ENCODE data around the gene ROCK2. TPM values are rescaled to one million over a fixed set of nuclear protein-coding genes. Genes with fewer than 3 reads are reported as not detected.

The ROCK2 gene
- total and polyA plus RNA-seq, 2 of the 13 experiments (the other 11 are each of a cell fraction or from before 2014, with no cell fraction given), result 38.1 to 119 TPM

- in situ Hi-C loops (cut with HindIII; ENCODE audit: extremely low pct_ligation_motif_present, low pct_unique_long_range_greater_than_20kb) (no loop called here), intact Hi-C loops (cut with micrococcal nuclease; ENCODE audit: unreplicated experiment) (loop anchor here (2.0 kb wide), 1 partner anchor 23 kb away; a partner anchor contains a TSS)
- ATAC-seq (peak; percentile 80), FAIRE-seq (no peak), DNase-seq (ENCODE audit: low spot score) (peak; percentile 78)
- H3K36me3 ChIP-seq (replicated peaks in 1 of 2; ENCODE audit: control insufficient read depth in 1 of 2, insufficient read depth in 2 of 2, low read length in 2 of 2), result no peaks in the 10 kb centered on the region
- WGBS (ENCODE audit: low lambda C conversion rate), result 6% methylated on average over 36 of the region's 71 CpGs
- peak within 1 kb of the TSS; percentile 38 for H3K27ac ChIP-seq (ENCODE audit: extremely low read length, insufficient read depth, low read length)
- H3K4me1 ChIP-seq (ENCODE audit: insufficient read depth, low read length), result peaks cover 56% of the 10 kb centered on the region
- peak within 1 kb of the TSS; percentile 90 for H3K4me2 ChIP-seq (ENCODE audit: low read depth, low read length)
- H3K27me3 ChIP-seq (ENCODE audit: control insufficient read depth in 1 of 2, insufficient read depth in 2 of 2, low read length in 2 of 2), result peaks cover 6 to 58% of the 10 kb centered on the region in 2 experiments; a peak in 4 of 5 replicates
- peak within 1 kb of the TSS; percentile 78 for H2AFZ ChIP-seq (ENCODE audit: low read length)
- POLR2A ChIA-PET, result interaction anchor here (1.0 to 2.1 kb wide), 10 partner anchors 11 to 343 kb away, joined by 3 to 18 read pairs (median 4); partner anchors contain the start of genes PDIA6 and ROCK2
- H3K9me3 ChIP-seq (ENCODE audit: low read length), result no peaks in the 10 kb centered on the region
- peak within 1 kb of the TSS; percentile 64 for H3K9ac ChIP-seq (ENCODE audit: insufficient read depth, low read depth, low read length)
- no peaks in the 10 kb centered on the region for H3K79me2 ChIP-seq (ENCODE audit: insufficient read depth, low read length)
- TSS peak; percentile 71 for BruUV-seq (replicated peaks)
- no peaks in the 10 kb centered on the region for H4K20me1 ChIP-seq (ENCODE audit: insufficient read depth, low read length)
- CTCF ChIA-PET (ENCODE audit: low intra/inter-chr PET ratio, low total read pairs), result interaction anchor here (0.7 kb wide), 1 partner anchor 24 kb away, joined by 3 read pairs; no protein-coding TSS in a partner anchor
- H3K4me3 ChIP-seq (replicated peaks in 1 of 3; ENCODE audit: insufficient read depth in 1 of 3, low read depth in 2 of 3, low read length in 3 of 3), result peak within 1 kb of the TSS; percentile 64 to 86 (median 65)
- peak; percentile 43; the same call in 1 of the 2 replicates for TF ChIP-seq ARID5B (CRISPR knock-in tag; IDR thresholded peaks at IDR 0.05)
- 0 out of 2 replicates have a peak, but pooled peaks have one; percentile 38 for TF ChIP-seq POLR2AphosphoS5 (IDR thresholded peaks at IDR 0.05; ENCODE audit: low read depth, low read length)
- peak; percentile 50; the same call in 1 of the 2 replicates for TF ChIP-seq ZNF614 (CRISPR knock-in tag; IDR thresholded peaks at IDR 0.05; ENCODE audit: borderline replicate concordance)
- no peak for TF ChIP-seq ZNF496 (CRISPR knock-in tag; IDR thresholded peaks at IDR 0.05; ENCODE audit: insufficient replicate concordance)
- TF ChIP-seq PITX1 (CRISPR knock-in tag; IDR thresholded peaks at IDR 0.05), result peak; percentile 58; the same call in 1 of the 2 replicates
- TF ChIP-seq ZFP36 (IDR thresholded peaks at IDR 0.05; ENCODE audit: borderline replicate concordance, low read depth, low read length, partially characterized antibody), result no peak
- TF ChIP-seq NR0B2 (CRISPR knock-in tag; IDR thresholded peaks at IDR 0.05), result 0 out of 2 replicates have a peak, but pooled peaks have one; percentile 43
- TF ChIP-seq ZNF550 (CRISPR knock-in tag; IDR thresholded peaks at IDR 0.05; ENCODE audit: borderline replicate concordance), result no peak
- no peak for TF ChIP-seq TBL1XR1 (IDR thresholded peaks at IDR 0.05; ENCODE audit: borderline replicate concordance, low read length, partially characterized antibody)
- no peak for TF ChIP-seq CBX2 (IDR thresholded peaks at IDR 0.05; ENCODE audit: low read depth, low read length)
- TF ChIP-seq CBX2 (CRISPR knock-in tag; IDR thresholded peaks at IDR 0.05; ENCODE audit: low read depth), result 0 out of 2 replicates have a peak, but pooled peaks have one; percentile 19
- TF ChIP-seq ZNF546 (CRISPR knock-in tag; conservative IDR thresholded peaks at IDR 0.05), result no peak; the same call in 1 of the 2 replicates
- peak; percentile 49 for TF ChIP-seq E2F1 (CRISPR knock-in tag; IDR thresholded peaks at IDR 0.05)
- TF ChIP-seq ZNF280B (CRISPR knock-in tag; IDR thresholded peaks at IDR 0.05; ENCODE audit: borderline replicate concordance), result no peak
- TF ChIP-seq KAT7 (CRISPR knock-in tag; IDR thresholded peaks at IDR 0.05; ENCODE audit: borderline replicate concordance), result peak; percentile 45; the same call in 1 of the 2 replicates
- no peak for TF ChIP-seq ZEB1 (IDR thresholded peaks at IDR 0.05; ENCODE audit: insufficient replicate concordance, low read depth)
Observed at GRCh38 chr2:11155381-11156035, 188.9 kb downstream of the ROCK2 start, which contains the start of gene SLC66A3. SLC66A3 (plus strand) TSS chr2:11155467; CDS start chr2:11155547, 80 bp downstream.

All from HepG2 (cell line).